Peyer's patch (tissue), 4 donors: ENCODE data around the gene ZDHHC21.
"Not testable (repeated sequence)": the region's sequence is repeated elsewhere in the genome, so short reads cannot be mapped to it uniquely, and the experiment has no call there.

ENCODE experiments used
- CTCF ChIP-seq, 6 experiments: fragments of 450-650 bp in 4 of 6; fragments of 200-600 bp in 2 of 6; sonication (generic) in 1 of 6; IDR thresholded peaks; one replicate each; pipeline ENCODE4 v1.5.1; 2017 to 2019; ENCODE audit warnings: antibody characterized with exemption in 6 of 6, mild to moderate bottlenecking in 3 of 6, moderate library complexity in 1 of 6
- POLR2A ChIP-seq, 2 donors: fragments of 450-650 bp; IDR thresholded peaks; one replicate each; pipeline ENCODE4 v1.5.1; 2017; ENCODE audit warnings: antibody characterized with exemption in 2 of 2, mild to moderate bottlenecking in 2 of 2, moderate library complexity in 2 of 2

GRCh38 chr9:14682616-14683015 is 10.6 kb downstream of the ZDHHC21 start:
- not testable (repeated sequence) for TF ChIP-seq CTCF, POLR2A (IDR thresholded peaks at IDR 0.05)
